Myocyte (in vitro differentiated cells): ENCODE data around the gene DIAPH2. TPM values are rescaled to one million over a fixed set of nuclear protein-coding genes. Genes with fewer than 3 reads are reported as not detected.
A peak's percentile ranks its signal among the peaks of the same experiment; 100 is the strongest.

Experiments
- DNase-seq: peaks from one replicate; pipeline ENCODE4 v3.0.0-alpha.2; 2012; ENCODE audit warnings: low read depth
- total RNA-seq: library from RNA; depleted of rRNA; stranded (reverse); fragments of >200 nt; gene quantifications from 2 replicates; pipeline ENCODE4 v1.2.3, GENCODE V29; 2014

Gene DIAPH2
- total RNA-seq, 1 donor from 2014 or later: 6.4 TPM

GRCh38 chrX:97284531-97284930 is 599.9 kb downstream of the DIAPH2 start:
- DNase-seq: no peak

GRCh38 chrX:97290199-97290598 is 605.6 kb downstream of the DIAPH2 start:
- DNase-seq: no peak

- DNase-seq: no peak
These were observed 609.4 kb downstream of the DIAPH2 start for GRCh38 chrX:97294041-97294440.

- DNase-seq: no peak
These were observed 611.3 kb downstream of the DIAPH2 start for GRCh38 chrX:97295954-97296353.

- no peak for DNase-seq
These were observed 622.3 kb downstream of the DIAPH2 start for GRCh38 chrX:97306771-97307470.

- DNase-seq: no peak
These were observed 623.5 kb downstream of the DIAPH2 start for GRCh38 chrX:97308171-97308570.

- no peak for DNase-seq
These were observed 625.0 kb downstream of the DIAPH2 start for GRCh38 chrX:97309487-97310116.

- DNase-seq: no peak
These were observed 625.7 kb downstream of the DIAPH2 start for GRCh38 chrX:97310373-97310772.

GRCh38 chrX:97311066-97311778 is 626.6 kb downstream of the DIAPH2 start:
- DNase-seq: no peak

GRCh38 chrX:97314345-97314744 is 629.7 kb downstream of the DIAPH2 start:
- no peak for DNase-seq

GRCh38 chrX:97315939-97316338 is 631.3 kb downstream of the DIAPH2 start:
- no peak for DNase-seq

- DNase-seq: no peak
These were observed 635.7 kb downstream of the DIAPH2 start for GRCh38 chrX:97320305-97320704.

GRCh38 chrX:97322401-97322800 is 637.8 kb downstream of the DIAPH2 start:
- no peak for DNase-seq

GRCh38 chrX:97326456-97326855 is 641.8 kb downstream of the DIAPH2 start:
- no peak for DNase-seq

GRCh38 chrX:97328853-97329390 is 644.3 kb downstream of the DIAPH2 start:
- no peak for DNase-seq

GRCh38 chrX:97330151-97330550 is 645.5 kb downstream of the DIAPH2 start:
- DNase-seq: no peak

GRCh38 chrX:97332963-97333362 is 648.3 kb downstream of the DIAPH2 start:
- DNase-seq: peak; percentile 3

- no peak for DNase-seq
These were observed 650.2 kb downstream of the DIAPH2 start for GRCh38 chrX:97334850-97335249.

- no peak for DNase-seq
These were observed 660.1 kb downstream of the DIAPH2 start for GRCh38 chrX:97344724-97345123.

- no peak for DNase-seq
These were observed 674.3 kb downstream of the DIAPH2 start for GRCh38 chrX:97358941-97359340.

- no peak for DNase-seq
These were observed 679.2 kb downstream of the DIAPH2 start for GRCh38 chrX:97363843-97364242.

- DNase-seq: no peak
These were observed 681.6 kb downstream of the DIAPH2 start for GRCh38 chrX:97366237-97366636.
